Lower lobe of right lung (tissue), 2 donors: Measurements from ENCODE around the gene EPB41L4A. TPM values are rescaled to one million over a fixed set of nuclear protein-coding genes. Genes with fewer than 3 reads are reported as not detected.

Source experiments
- ATAC-seq, 2 donors: fragments of 200-7000 bp; cut with Tn5 transposase; one replicate each; pipeline ENCODE4 v1.9.1; 2020 to 2022; ENCODE audit warnings: mild to moderate bottlenecking in 2 of 2, moderate library complexity in 2 of 2
- DNase-seq: peaks from one replicate; pipeline ENCODE4 v3.0.0-alpha.2; 2020
- H3K27ac ChIP-seq: fragments of 200-600 bp; one replicate; pipeline ENCODE4 v1.8.0; 2022
- H3K27me3 ChIP-seq: fragments of 200-600 bp; one replicate; pipeline ENCODE4 v1.8.0; 2022; ENCODE audit warnings: low read depth
- H3K36me3 ChIP-seq: fragments of 200-600 bp; one replicate; pipeline ENCODE4 v1.8.0; 2022; ENCODE audit warnings: mild to moderate bottlenecking
- H3K4me1 ChIP-seq: fragments of 200-600 bp; one replicate; pipeline ENCODE4 v1.8.0; 2022
- H3K4me3 ChIP-seq: fragments of 200-600 bp; one replicate; pipeline ENCODE4 v1.8.0; 2022; ENCODE audit warnings: mild to moderate bottlenecking
- H3K9me3 ChIP-seq: fragments of 200-600 bp; one replicate; pipeline ENCODE4 v1.8.0; 2022
- intact Hi-C: fragments of 100-400 bp; cut with DNase I; formaldehyde crosslinking; loops from one replicate; pipeline ENCODE4 v1.11.0; 2022
- total RNA-seq: library from RNA; stranded (reverse); fragmentation: NEBNext Ultra II Directional; extraction: Animal tissue kit (Norgen Biotek cat#: 25700); gene quantifications from one replicate; pipeline ENCODE4 v1.2.1, GENCODE V29; 2021
- TF ChIP-seq, protein P1 (sequence below): fragments of 200-600 bp; IDR thresholded peaks from one replicate; pipeline ENCODE4 v1.8.0; 2022; ENCODE audit warnings: antibody characterized with exemption, mild to moderate bottlenecking
- donor health status: DM: no; HTN: yes; CAD: no; lungs with severe emphysema.

EPB41L4A gene
- total RNA-seq, 1 donor from 2014 or later = 44.8 TPM

- TF ChIP-seq, protein P1, sequence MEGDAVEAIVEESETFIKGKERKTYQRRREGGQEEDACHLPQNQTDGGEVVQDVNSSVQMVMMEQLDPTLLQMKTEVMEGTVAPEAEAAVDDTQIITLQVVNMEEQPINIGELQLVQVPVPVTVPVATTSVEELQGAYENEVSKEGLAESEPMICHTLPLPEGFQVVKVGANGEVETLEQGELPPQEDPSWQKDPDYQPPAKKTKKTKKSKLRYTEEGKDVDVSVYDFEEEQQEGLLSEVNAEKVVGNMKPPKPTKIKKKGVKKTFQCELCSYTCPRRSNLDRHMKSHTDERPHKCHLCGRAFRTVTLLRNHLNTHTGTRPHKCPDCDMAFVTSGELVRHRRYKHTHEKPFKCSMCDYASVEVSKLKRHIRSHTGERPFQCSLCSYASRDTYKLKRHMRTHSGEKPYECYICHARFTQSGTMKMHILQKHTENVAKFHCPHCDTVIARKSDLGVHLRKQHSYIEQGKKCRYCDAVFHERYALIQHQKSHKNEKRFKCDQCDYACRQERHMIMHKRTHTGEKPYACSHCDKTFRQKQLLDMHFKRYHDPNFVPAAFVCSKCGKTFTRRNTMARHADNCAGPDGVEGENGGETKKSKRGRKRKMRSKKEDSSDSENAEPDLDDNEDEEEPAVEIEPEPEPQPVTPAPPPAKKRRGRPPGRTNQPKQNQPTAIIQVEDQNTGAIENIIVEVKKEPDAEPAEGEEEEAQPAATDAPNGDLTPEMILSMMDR = no peak
- Histone ChIP-seq H3K4me1 (no peaks in the 10 kb centered on the region), H3K9me3 (no peaks in the 10 kb centered on the region), H3K36me3 (peaks cover 17% of the 10 kb centered on the region), H3K4me3 (no peak overlapping the region), H3K27me3 (no peaks in the 10 kb centered on the region), H3K27ac (no peak overlapping the region)
- intact Hi-C loops = no loop called here
- DNase-seq = no peak
- ATAC-seq = no peak
Observed at GRCh38 chr5:112183874-112184273, 235.2 kb downstream of the EPB41L4A start.

GRCh38 chr5:112183103-112183711, 235.9 kb downstream of the EPB41L4A start:
- ATAC-seq (peak in 1 of 2 donors; percentile 33), DNase-seq (no peak)
- no peak overlapping the region for H3K27ac ChIP-seq
- no peak overlapping the region for H3K4me3 ChIP-seq
- H3K36me3 ChIP-seq = peaks cover 17% of the 10 kb centered on the region
- intact Hi-C loops = no loop called here
- TF ChIP-seq, protein P1 = no peak
- H3K27me3 ChIP-seq = no peaks in the 10 kb centered on the region
- no peaks in the 10 kb centered on the region for H3K9me3 ChIP-seq
- no peaks in the 10 kb centered on the region for H3K4me1 ChIP-seq

- ATAC-seq (no peak), DNase-seq (no peak)
- H3K4me1 ChIP-seq = no peaks in the 10 kb centered on the region
- no peaks in the 10 kb centered on the region for H3K9me3 ChIP-seq
- H3K27me3 ChIP-seq = no peaks in the 10 kb centered on the region
- TF ChIP-seq, protein P1 = no peak
- H3K4me3 ChIP-seq = no peak overlapping the region
- H3K36me3 ChIP-seq = peaks cover 17% of the 10 kb centered on the region
- intact Hi-C loops = no loop called here
- H3K27ac ChIP-seq = no peak overlapping the region
Observed at GRCh38 chr5:112179290-112179689, 239.8 kb downstream of the EPB41L4A start.

DNA sequence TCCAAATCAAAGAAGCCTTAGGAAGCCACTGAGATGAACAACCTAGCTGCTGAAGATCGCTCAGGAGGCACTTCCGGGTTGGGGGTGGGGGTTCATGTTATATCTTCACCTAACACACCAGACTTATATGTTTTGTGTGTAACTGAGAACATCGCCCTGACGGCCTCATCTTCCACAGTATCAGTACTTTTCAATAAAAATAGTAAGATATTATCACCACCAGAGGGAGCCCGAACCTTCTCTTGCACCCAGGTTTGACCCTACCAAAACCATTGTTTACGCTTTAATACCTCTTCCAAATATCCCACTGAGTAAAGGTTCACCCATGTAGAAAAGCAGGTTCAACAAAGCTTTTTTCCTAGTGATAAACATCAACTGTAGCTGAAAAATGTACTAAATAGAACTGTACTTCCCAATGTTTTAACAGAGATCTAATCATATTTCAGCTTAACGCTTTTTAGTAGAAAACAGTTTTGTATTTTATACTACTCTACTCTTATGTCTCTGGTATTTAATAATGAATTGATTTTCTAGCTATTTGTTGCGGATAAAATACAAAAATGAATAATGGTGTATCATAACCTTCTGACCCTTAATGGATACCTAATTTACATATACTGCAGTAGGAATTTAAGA, 244.0 kb downstream of the EPB41L4A start:
- no peak overlapping the region for H3K27ac ChIP-seq
- peaks cover 9% of the 10 kb centered on the region for H3K36me3 ChIP-seq
- H3K4me1 ChIP-seq = no peaks in the 10 kb centered on the region
- DNase-seq (no peak), ATAC-seq (peak; percentile 48 to 76)
- no peak overlapping the region for H3K4me3 ChIP-seq
- no peaks in the 10 kb centered on the region for H3K27me3 ChIP-seq
- TF ChIP-seq, protein P1 = peak; percentile 63
- intact Hi-C loops = no loop called here
- no peaks in the 10 kb centered on the region for H3K9me3 ChIP-seq

GRCh38 chr5:112165897-112166737, 253.0 kb downstream of the EPB41L4A start:
- intact Hi-C loops = no loop called here
- Histone ChIP-seq H3K27ac (no peak overlapping the region), H3K36me3 (peaks cover 86% of the 10 kb centered on the region), H3K4me3 (no peak overlapping the region), H3K4me1 (peaks cover 18% of the 10 kb centered on the region), H3K9me3 (no peaks in the 10 kb centered on the region), H3K27me3 (no peaks in the 10 kb centered on the region)
- ATAC-seq = peak in 1 of 2 donors; percentile 32
- TF ChIP-seq, protein P1 = no peak
- no peak for DNase-seq
